ENCODE data around the gene TMEM176B.
"Not testable (repeated sequence)": the region's sequence is repeated elsewhere in the genome, so short reads cannot be mapped to it uniquely, and the experiment has no call there.

The TMEM176B gene

GRCh38 chr7:150824379-150825177 is 24.4 kb upstream of the TMEM176B start:
- no peak for DNase-seq
- in situ Hi-C loops (cut with HindIII; ENCODE audit: low pct_ligation_motif_present, low pct_unique_long_range_greater_than_20kb, low sequenced_read_pairs) = no loop called here

- no peak for DNase-seq
- in situ Hi-C loops (cut with HindIII; ENCODE audit: low pct_ligation_motif_present, low pct_unique_long_range_greater_than_20kb, low sequenced_read_pairs) = no loop called here
Observed at GRCh38 chr7:150823484-150824126, 23.4 kb upstream of the TMEM176B start.

GRCh38 chr7:150823043-150823442 is 22.9 kb upstream of the TMEM176B start:
- in situ Hi-C loops (cut with HindIII; ENCODE audit: low pct_ligation_motif_present, low pct_unique_long_range_greater_than_20kb, low sequenced_read_pairs) = no loop called here

GRCh38 chr7:150820578-150821198 is 20.5 kb upstream of the TMEM176B start:
- no peak for DNase-seq
- in situ Hi-C loops (cut with HindIII; ENCODE audit: low pct_ligation_motif_present, low pct_unique_long_range_greater_than_20kb, low sequenced_read_pairs) = no loop called here

More at GRCh38 chr7:150823043-150823442, 22.9 kb upstream of the TMEM176B start:
- DNase-seq = no peak

- in situ Hi-C loops (cut with HindIII; ENCODE audit: low pct_ligation_motif_present, low pct_unique_long_range_greater_than_20kb, low sequenced_read_pairs) = no loop called here
- DNase-seq = no peak
Observed at GRCh38 chr7:150820148-150820547, 20.0 kb upstream of the TMEM176B start.

- no peak for DNase-seq
- in situ Hi-C loops (cut with HindIII; ENCODE audit: low pct_ligation_motif_present, low pct_unique_long_range_greater_than_20kb, low sequenced_read_pairs) = no loop called here
Observed at GRCh38 chr7:150818971-150819370, 18.8 kb upstream of the TMEM176B start.

- in situ Hi-C loops (cut with HindIII; ENCODE audit: low pct_ligation_motif_present, low pct_unique_long_range_greater_than_20kb, low sequenced_read_pairs) = no loop called here
- DNase-seq = no peak
Observed at GRCh38 chr7:150814328-150815001, 14.3 kb upstream of the TMEM176B start.

- DNase-seq; in situ Hi-C loops (cut with HindIII; ENCODE audit: low pct_ligation_motif_present, low pct_unique_long_range_greater_than_20kb, low sequenced_read_pairs): not testable (repeated sequence)
Observed at GRCh38 chr7:150807616-150808438, 7.7 kb upstream of the TMEM176B start.

- no peak for DNase-seq
- in situ Hi-C loops (cut with HindIII; ENCODE audit: low pct_ligation_motif_present, low pct_unique_long_range_greater_than_20kb, low sequenced_read_pairs) = no loop called here
Observed at GRCh38 chr7:150806863-150807262, 6.7 kb upstream of the TMEM176B start.

- in situ Hi-C loops (cut with HindIII; ENCODE audit: low pct_ligation_motif_present, low pct_unique_long_range_greater_than_20kb, low sequenced_read_pairs) = no loop called here
- no peak for DNase-seq
Observed at GRCh38 chr7:150806454-150806853, 6.3 kb upstream of the TMEM176B start.

- in situ Hi-C loops (cut with HindIII; ENCODE audit: low pct_ligation_motif_present, low pct_unique_long_range_greater_than_20kb, low sequenced_read_pairs) = no loop called here
- DNase-seq = no peak
Observed at GRCh38 chr7:150805864-150806263, 5.7 kb upstream of the TMEM176B start.

GRCh38 chr7:150804802-150805201 is 4.6 kb upstream of the TMEM176B start:
- DNase-seq = no peak
- in situ Hi-C loops (cut with HindIII; ENCODE audit: low pct_ligation_motif_present, low pct_unique_long_range_greater_than_20kb, low sequenced_read_pairs) = no loop called here

GRCh38 chr7:150803161-150803860 is 3.1 kb upstream of the TMEM176B start:
- in situ Hi-C loops (cut with HindIII; ENCODE audit: low pct_ligation_motif_present, low pct_unique_long_range_greater_than_20kb, low sequenced_read_pairs) = no loop called here
- DNase-seq = no peak

GRCh38 chr7:150801946-150802771 is 2.0 kb upstream of the TMEM176B start:
- DNase-seq = no peak
- in situ Hi-C loops (cut with HindIII; ENCODE audit: low pct_ligation_motif_present, low pct_unique_long_range_greater_than_20kb, low sequenced_read_pairs) = no loop called here

- DNase-seq = no peak
- in situ Hi-C loops (cut with HindIII; ENCODE audit: low pct_ligation_motif_present, low pct_unique_long_range_greater_than_20kb, low sequenced_read_pairs) = no loop called here
Observed at GRCh38 chr7:150801242-150801945, 1.2 kb upstream of the TMEM176B start.

GRCh38 chr7:150800581-150801241 is 547 bp upstream of the TMEM176B start, which contains the start of gene TMEM176A:
TMEM176A (plus strand) TSS chr7:150800769; CDS start chr7:150801551, 782 bp downstream.
- no peak for DNase-seq
- in situ Hi-C loops (cut with HindIII; ENCODE audit: low pct_ligation_motif_present, low pct_unique_long_range_greater_than_20kb, low sequenced_read_pairs) = no loop called here

Measured in ACHN (cell line).